Panc1 (cell line): Measurements from ENCODE around the gene DAGLA. TPM values are rescaled to one million over a fixed set of nuclear protein-coding genes. Genes with fewer than 3 reads are reported as not detected.

Experiments
- ATAC-seq: fragments of 200-7000 bp; cut with Tn5 transposase; 2 replicates; pipeline ENCODE4 v1.9.1; 2020; ENCODE audit warnings: mild to moderate bottlenecking, moderate library complexity
- BruUV-seq: library from RNA; stranded (reverse); fragments of 400-500 nt; replicated peaks from 2 replicates; lab custom pipeline; 2021; lab: Mats Ljungman, UMichigan
- CTCF ChIA-PET: fragments of 300-600 bp; sonication (Branson Sonifier 250); formaldehyde crosslinking; loops from one replicate; lab custom pipeline; 2022; ENCODE audit warnings: antibody characterized with exemption; lab: Charles Lee
- POLR2A ChIA-PET: fragments of 300-600 bp; sonication (Branson Sonifier 250); formaldehyde crosslinking; loops from one replicate; lab custom pipeline; 2022; ENCODE audit warnings: antibody characterized with exemption; lab: Charles Lee
- DNase-seq: peaks from one replicate; pipeline ENCODE4 v3.0.0-alpha.2; 2010; ENCODE audit warnings: low read depth, low spot score
- H3K27ac ChIP-seq: 2 replicates; pipeline ENCODE4 v1.5.1; 2011; ENCODE audit warnings: mild to moderate bottlenecking, low read length, inconsistent platforms
- H3K27me3 ChIP-seq: fragments of 200-500 bp; sonication (Bioruptor generic); 2 replicates; pipeline ENCODE4 v1.6.0; 2014; ENCODE audit warnings: low read length, inconsistent platforms; ENCODE audit not compliant: control insufficient read depth, insufficient read depth
- H3K36me3 ChIP-seq: fragments of 200-500 bp; sonication (Bioruptor generic); 2 replicates; pipeline ENCODE4 v1.5.1; 2014; ENCODE audit warnings: inconsistent platforms, mild to moderate bottlenecking, low read length, moderate library complexity; ENCODE audit not compliant: control insufficient read depth, insufficient read depth
- H3K4me1 ChIP-seq: 2 replicates; pipeline ENCODE4 v1.5.1; 2011; ENCODE audit warnings: inconsistent platforms, mild to moderate bottlenecking, low read length, moderate library complexity; ENCODE audit not compliant: control insufficient read depth, insufficient read depth
- H3K4me3 ChIP-seq, 2 experiments: 2 replicates each; pipeline ENCODE4 v1.5.1; 2011 to 2012; ENCODE audit warnings: low read depth in 2 of 2, low read length in 2 of 2, mild to moderate bottlenecking in 2 of 2, inconsistent platforms in 1 of 2, moderate library complexity in 1 of 2
- H3K9me3 ChIP-seq: fragments of 200-500 bp; sonication (Bioruptor generic); 2 replicates; pipeline ENCODE4 v1.5.1; 2014; ENCODE audit warnings: low read depth, mild to moderate bottlenecking, inconsistent platforms, low read length, moderate library complexity; ENCODE audit not compliant: control insufficient read depth, insufficient read depth
- CTCF ChIP-seq: fragments of 450-650 bp; IDR thresholded peaks from 2 replicates; pipeline ENCODE4 v1.5.1; 2017; ENCODE audit warnings: mild to moderate bottlenecking
- POLR2AphosphoS5 ChIP-seq: IDR thresholded peaks from 2 replicates; pipeline ENCODE4 v1.6.1; 2012; ENCODE audit warnings: mild to moderate bottlenecking, low read depth, low read length, moderate library complexity
- REST ChIP-seq, 2 experiments: IDR thresholded peaks; 2 replicates each; pipeline ENCODE4 v1.6.1; 2011 to 2012; ENCODE audit warnings: low read depth in 2 of 2, control low read depth in 1 of 2, low read length in 1 of 2, mild to moderate bottlenecking in 1 of 2, moderate library complexity in 1 of 2; ENCODE audit not compliant: insufficient read depth in 1 of 2
- SIN3A ChIP-seq: IDR thresholded peaks from 2 replicates; pipeline ENCODE4 v1.6.1; 2012; ENCODE audit warnings: low read depth, mild to moderate bottlenecking, low read length, moderate library complexity, borderline replicate concordance; ENCODE audit not compliant: insufficient read depth
- TCF7L2 ChIP-seq: IDR thresholded peaks from 2 replicates; pipeline ENCODE4 v1.6.1; 2011; ENCODE audit warnings: mild to moderate bottlenecking, low read depth, low read length, inconsistent platforms
- in situ Hi-C: cut with HindIII; loops from 2 replicates; pipeline ENCODE4 v1.10.0; 2016; ENCODE audit warnings: low sequenced_read_pairs, low pct_unique_long_range_greater_than_20kb
- intact Hi-C: fragments of 100-400 bp; cut with micrococcal nuclease; formaldehyde crosslinking; loops from one replicate; pipeline ENCODE4 v1.10.0; 2022; ENCODE audit not compliant: unreplicated experiment
- total RNA-seq: library from RNA; stranded (reverse); gene quantifications from one replicate; pipeline ENCODE4 v1.2.1, GENCODE V29; 2021; ENCODE audit not compliant: unreplicated experiment

DAGLA gene
- total RNA-seq, 1 experiment from 2014 or later, result 6.4 TPM

GRCh38 chr11:61780581-61781162 is 100.5 kb downstream of the DAGLA start:
- Histone ChIP-seq H3K9me3 (no peaks in the 10 kb centered on the region), H3K27me3 (no peaks in the 10 kb centered on the region), H3K4me1 (no peaks in the 10 kb centered on the region), H3K36me3 (no peaks in the 10 kb centered on the region), H3K4me3 (no peak overlapping the region), H3K27ac (no peak overlapping the region)
- CTCF ChIA-PET, result no interaction called here
- in situ Hi-C loops (no loop called here), intact Hi-C loops (no loop called here)
- no TSS peak for BruUV-seq
- no peak for ATAC-seq
- TF ChIP-seq CTCF, result no peak
- TF ChIP-seq REST (IDR thresholded peaks at IDR 0.05; ENCODE audit: insufficient read depth in 1 of 2, low read depth in 2 of 2, low read length in 1 of 2), result no peak
- TF ChIP-seq TCF7L2, result no peak
- no peak for TF ChIP-seq POLR2AphosphoS5
- TF ChIP-seq SIN3A, result no peak
- DNase-seq, result no peak
- POLR2A ChIA-PET, result interaction anchor here (0.6 kb wide), 1 partner anchor 35 kb away, joined by 3 read pairs; no protein-coding TSS in a partner anchor

- H3K9me3 ChIP-seq, result no peaks in the 10 kb centered on the region
- H3K4me3 ChIP-seq, result no peak overlapping the region
- no peaks in the 10 kb centered on the region for H3K4me1 ChIP-seq
- CTCF ChIA-PET, result no interaction called here
- BruUV-seq, result no TSS peak
- intact Hi-C loops (no loop called here), in situ Hi-C loops (no loop called here)
- no peaks in the 10 kb centered on the region for H3K36me3 ChIP-seq
- DNase-seq (no peak), ATAC-seq (no peak)
- no peak for TF ChIP-seq SIN3A
- TF ChIP-seq TCF7L2, result no peak
- no peak for TF ChIP-seq REST (IDR thresholded peaks at IDR 0.05; ENCODE audit: insufficient read depth in 1 of 2, low read depth in 2 of 2, low read length in 1 of 2)
- no peak for TF ChIP-seq CTCF
- TF ChIP-seq POLR2AphosphoS5, result no peak
- H3K27me3 ChIP-seq, result no peaks in the 10 kb centered on the region
- no peak overlapping the region for H3K27ac ChIP-seq
- POLR2A ChIA-PET, result no interaction called here
Observed at GRCh38 chr11:61781585-61781984, 101.4 kb downstream of the DAGLA start.
